NCI-H345 treated with DMSO at 0.1 percent for 48 hours (cell line): ENCODE results near the gene DISP3.

Experiments used
- DNase-seq: peaks from one replicate; lab custom pipeline; 2025; ENCODE audit not compliant: unreplicated experiment; lab: John Stamatoyannopoulos, UW

DISP3 gene

DNA sequence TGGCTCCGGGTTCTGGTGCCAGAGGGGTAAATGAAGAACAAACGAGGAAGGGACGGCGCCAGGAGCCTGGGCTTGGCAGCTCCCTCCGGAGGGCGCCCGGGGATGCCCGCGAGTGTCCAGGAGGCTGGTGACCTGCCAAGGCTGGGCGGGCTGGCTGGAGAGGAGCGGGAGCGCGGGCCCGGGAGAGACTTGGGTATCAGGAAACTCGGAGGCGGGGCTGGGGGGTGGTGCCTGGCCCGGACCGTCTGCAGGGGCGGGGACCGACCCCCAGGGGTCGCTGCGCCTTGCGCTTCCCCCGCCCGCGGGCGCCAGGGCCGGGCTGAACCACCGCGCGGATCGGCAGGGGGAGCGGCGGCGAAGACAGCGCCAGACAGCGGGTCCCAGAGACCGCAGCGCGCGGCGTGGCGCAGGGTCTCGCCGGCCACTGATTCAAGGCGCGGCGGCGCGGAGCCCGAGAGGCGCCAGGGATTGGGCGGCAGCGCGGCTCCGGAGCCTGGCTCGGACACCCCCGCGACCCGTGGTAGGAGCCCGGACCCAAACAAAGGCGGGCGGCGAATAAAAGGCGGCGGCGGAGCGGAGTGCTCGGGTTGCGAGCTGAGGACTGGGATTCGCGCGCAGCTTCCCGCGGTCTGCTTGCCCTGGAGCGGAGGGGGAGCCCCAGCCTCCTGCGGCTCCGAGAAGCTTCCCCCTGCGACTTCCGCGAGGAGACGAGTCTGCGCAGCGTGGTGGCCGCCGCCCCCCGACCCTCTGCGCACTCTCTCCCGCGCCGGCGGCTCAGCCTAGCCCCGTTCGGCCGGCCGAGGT, at the start of gene DISP3:
Gene DISP3 (plus strand): TSS at position 585 of the 804 bp plus-strand sequence. CDS start 21,838 bp downstream, outside the sequence.
- DNase-seq, result peak; percentile 82

DNA sequence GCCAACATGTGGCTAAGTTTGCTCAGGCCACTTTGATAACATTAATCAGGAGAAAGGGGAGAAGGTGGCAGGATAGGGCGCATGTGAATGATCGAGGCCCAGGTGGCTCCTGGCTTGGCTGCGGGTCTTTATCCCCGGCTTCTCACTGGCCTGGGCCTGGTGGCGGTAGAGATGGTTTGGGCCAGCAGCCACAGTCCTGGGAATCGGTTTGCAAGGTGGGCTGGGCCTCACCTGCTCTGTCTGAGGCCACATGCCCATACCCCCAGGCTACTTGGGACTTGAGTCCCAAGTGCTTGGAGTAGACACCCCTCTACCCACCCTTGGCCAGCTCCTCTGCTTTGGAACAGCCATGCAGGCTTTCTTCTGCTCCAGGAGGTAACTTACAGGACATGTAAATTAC, 49.7 kb upstream of the DISP3 start:
- no peak for DNase-seq

GRCh38 chr1:11429935-11430334, 49.0 kb upstream of the DISP3 start:
- DNase-seq, result no peak

DNA sequence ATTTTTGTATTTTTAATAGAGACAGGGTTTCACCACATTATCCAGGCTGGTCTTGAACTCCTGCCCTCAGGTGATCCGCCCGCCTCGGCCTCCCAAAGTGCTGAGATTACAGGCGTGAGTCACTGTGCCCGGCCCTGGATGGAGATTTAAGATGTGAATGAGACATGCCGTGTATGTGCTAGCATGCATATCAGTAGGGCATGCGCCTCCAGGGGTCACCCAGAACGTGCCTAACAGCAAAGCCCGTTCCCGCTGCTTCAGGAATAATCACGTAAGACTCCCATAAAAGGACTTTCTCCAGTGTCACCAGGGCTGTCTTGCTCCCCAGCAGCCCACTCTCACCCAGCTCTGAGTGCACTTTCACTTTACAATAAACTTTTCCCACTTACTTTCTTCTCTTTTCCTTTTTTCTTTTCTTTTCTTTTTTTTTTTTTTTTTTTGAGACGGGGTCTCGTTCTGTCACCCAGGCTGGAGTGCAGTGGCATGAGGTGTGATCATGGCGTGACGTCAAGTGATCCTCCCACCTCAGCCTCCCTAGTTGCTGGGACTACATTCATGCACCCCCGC, 46.9 kb upstream of the DISP3 start:
- no peak for DNase-seq

DNA sequence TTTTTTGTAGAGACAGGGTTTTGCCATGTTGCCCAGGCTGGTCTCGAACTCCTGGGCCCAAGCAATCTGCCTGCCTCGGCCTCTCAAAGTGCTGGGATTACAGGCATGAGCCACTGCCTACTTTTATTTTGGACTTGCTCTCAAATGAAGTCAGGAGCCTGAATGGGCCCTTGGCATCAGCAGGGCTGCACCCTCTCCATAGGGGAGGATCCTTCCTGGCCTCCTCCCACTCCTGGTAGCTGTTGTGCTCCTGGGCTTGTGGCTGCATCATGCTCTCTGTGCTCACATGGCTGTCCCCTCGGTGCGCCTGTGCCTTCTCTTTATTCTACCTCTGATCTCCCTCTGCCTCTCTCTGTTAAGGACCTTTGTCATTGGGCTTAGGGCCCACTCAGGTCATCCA, 46.4 kb upstream of the DISP3 start:
- DNase-seq, result no peak

- peak; percentile 81 for DNase-seq
These were observed 44.5 kb upstream of the DISP3 start for GRCh38 chr1:11434501-11434900.

GRCh38 chr1:11434926-11435325, 44.0 kb upstream of the DISP3 start:
- DNase-seq, result no peak

DNA sequence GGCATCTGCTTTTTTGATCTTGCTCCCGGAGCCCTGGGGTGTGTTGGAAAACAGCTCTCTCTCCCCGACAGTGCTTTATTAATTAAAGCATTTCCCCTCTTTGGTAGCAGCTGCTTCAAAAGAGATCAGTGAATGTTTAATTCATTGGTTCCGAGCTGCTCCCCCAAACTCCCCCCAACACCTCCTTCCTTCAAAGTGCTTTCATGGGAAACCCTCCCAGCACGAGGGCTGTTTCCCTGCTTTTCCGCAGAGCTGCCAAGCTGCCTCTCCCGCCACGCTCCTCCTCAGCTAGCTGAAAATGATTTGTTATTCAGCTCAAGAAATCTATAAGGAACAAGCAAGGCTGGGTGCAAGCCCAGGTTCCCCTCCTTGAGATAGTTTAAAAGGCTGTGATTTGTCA, 40.0 kb upstream of the DISP3 start:
- no peak for DNase-seq

DNA sequence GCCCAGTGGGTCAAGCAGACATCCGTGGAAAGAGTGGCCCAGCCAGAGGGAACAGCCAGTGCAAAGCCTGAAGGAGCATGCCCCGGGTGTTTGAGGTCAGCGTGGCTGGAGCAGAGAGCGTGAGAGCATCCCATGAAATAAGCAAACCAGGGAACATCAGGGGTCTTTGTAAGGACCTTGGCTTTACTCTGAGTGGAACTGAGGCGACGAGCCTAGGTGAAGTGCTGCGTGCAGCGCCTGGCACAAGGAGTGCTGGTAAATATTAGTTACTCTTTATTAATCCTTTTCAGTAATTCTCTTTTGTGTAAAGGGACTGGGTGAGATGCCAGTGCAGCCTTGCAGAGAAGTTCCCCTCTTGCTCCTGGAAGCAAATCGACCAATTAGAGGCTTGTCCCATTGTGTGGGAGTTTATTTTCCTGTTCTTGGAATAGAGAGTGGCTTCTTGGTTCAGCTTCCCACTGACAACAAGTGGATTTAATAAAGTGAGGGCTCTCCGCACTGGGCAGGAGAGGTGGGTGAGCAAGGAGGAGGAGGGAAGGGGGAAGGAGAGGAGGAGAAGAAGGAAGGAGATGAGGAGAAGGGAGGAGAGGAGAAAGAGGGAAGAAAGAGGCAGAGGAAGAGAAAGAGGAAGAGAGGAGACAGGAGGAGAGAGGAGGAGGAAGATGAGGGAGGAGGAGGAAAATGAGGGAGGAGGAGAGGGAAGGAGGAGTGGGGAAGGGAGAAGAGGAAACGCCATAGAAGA, 37.6 kb upstream of the DISP3 start:
- DNase-seq, result no peak

- no peak for DNase-seq
These were observed 35.9 kb upstream of the DISP3 start for GRCh38 chr1:11443043-11443442.

GRCh38 chr1:11443961-11444658, 34.8 kb upstream of the DISP3 start:
- no peak for DNase-seq

GRCh38 chr1:11444907-11445306, 34.0 kb upstream of the DISP3 start:
- no peak for DNase-seq

DNA sequence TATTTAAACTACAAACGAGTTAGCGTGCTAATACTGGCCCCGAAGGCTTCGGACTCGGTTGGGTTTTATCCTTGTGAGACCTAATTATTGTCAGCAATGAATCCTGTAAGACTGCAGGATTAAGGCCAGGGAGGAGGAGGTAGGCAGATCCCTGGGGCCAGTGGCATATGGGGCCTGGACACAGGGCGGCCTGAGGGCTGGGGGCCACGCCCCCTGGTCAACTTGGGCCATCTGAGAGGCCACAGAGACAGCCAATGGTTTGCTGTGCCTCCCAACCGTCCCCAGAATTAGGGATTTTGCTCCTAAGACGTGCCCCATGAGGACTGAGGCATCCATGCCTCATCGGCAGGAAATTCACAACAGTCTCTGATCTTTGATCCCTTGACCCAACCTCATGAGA, 31.1 kb upstream of the DISP3 start:
- DNase-seq, result no peak

GRCh38 chr1:11448373-11449099, 30.4 kb upstream of the DISP3 start:
- no peak for DNase-seq

GRCh38 chr1:11449100-11449403, 29.9 kb upstream of the DISP3 start:
- DNase-seq, result no peak

DNA sequence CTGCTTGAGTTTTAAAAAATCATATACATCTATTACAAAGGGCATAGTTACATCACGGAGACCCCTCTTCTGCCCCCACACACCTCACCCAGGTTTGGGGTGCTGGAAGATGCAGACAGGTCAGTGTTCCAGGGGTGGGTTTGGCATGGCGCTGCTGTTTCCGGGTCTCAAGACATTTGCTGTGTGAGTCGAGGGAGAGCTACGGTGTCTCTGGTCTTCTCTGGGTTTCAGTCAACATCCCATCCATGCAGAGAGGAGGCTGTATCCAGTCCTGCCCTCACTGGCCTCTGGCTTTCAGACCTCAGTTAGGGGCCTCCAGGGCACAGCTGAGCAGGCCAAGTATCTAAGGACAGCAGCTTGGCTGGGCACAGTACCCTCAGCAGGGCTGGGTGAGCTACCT, 28.6 kb upstream of the DISP3 start:
- DNase-seq, result no peak

DNA sequence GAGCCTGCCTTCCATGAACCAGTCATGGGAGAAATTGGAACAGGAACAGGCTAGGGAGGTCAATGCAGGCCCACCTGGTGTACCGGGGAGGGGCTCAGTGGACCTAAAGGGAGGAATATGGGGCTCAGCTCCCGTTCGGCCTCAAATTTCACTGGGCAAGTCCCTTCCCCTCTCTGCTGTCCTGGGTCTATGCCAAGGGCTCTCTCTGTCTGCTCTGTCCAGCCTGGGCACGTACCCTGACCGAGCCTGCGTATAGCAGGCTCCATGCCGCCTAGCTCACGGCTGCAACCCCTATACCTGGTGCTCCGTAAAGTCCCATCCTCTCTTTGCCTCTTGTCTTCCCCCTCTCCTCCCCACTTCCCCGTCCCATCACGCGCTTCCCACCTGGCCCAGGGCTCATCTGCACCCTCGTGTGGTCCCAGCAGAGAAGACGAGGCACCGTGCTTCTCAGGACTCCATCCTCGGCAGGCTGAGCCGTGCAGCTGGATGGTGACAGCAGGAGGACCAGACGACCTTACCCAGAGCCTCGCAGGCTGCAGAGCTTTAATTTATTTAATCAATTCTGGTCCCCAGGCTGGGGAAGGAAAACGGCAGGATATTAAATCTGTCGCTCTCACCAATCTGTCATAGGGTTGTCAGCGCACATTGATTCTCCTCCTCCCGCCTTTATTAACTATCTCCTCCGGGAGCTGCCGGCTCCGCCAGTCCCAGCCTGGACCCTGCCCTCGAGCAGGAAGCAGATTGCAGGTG, 25.0 kb upstream of the DISP3 start:
- no peak for DNase-seq

- no peak for DNase-seq
These were observed 22.9 kb upstream of the DISP3 start for GRCh38 chr1:11455967-11456570.

GRCh38 chr1:11456965-11457364, 22.0 kb upstream of the DISP3 start:
- DNase-seq, result no peak

GRCh38 chr1:11458811-11459275, 20.1 kb upstream of the DISP3 start:
- no peak for DNase-seq
